ENCODE measurements around the gene MOSMO.
"Not testable (repeated sequence)": the region's sequence is repeated elsewhere in the genome, so short reads cannot be mapped to it uniquely, and the experiment has no call there.

The MOSMO gene

GRCh38 chr16:22122239-22122638 is 114.3 kb downstream of the MOSMO start:
- FAIRE-seq, result no peak
- TF ChIP-seq, protein P1, sequence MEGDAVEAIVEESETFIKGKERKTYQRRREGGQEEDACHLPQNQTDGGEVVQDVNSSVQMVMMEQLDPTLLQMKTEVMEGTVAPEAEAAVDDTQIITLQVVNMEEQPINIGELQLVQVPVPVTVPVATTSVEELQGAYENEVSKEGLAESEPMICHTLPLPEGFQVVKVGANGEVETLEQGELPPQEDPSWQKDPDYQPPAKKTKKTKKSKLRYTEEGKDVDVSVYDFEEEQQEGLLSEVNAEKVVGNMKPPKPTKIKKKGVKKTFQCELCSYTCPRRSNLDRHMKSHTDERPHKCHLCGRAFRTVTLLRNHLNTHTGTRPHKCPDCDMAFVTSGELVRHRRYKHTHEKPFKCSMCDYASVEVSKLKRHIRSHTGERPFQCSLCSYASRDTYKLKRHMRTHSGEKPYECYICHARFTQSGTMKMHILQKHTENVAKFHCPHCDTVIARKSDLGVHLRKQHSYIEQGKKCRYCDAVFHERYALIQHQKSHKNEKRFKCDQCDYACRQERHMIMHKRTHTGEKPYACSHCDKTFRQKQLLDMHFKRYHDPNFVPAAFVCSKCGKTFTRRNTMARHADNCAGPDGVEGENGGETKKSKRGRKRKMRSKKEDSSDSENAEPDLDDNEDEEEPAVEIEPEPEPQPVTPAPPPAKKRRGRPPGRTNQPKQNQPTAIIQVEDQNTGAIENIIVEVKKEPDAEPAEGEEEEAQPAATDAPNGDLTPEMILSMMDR (IDR thresholded peaks at IDR 0.05; ENCODE audit: insufficient read depth, missing control alignments), result no peak
- DNase-seq (ENCODE audit: insufficient read length, low spot score), result no peak

- TF ChIP-seq, protein P1 (IDR thresholded peaks at IDR 0.05; ENCODE audit: insufficient read depth, missing control alignments), result no peak
- no peak for DNase-seq (ENCODE audit: insufficient read length, low spot score)
- no peak for FAIRE-seq
These were observed 115.2 kb downstream of the MOSMO start for GRCh38 chr16:22123146-22123545.

DNA sequence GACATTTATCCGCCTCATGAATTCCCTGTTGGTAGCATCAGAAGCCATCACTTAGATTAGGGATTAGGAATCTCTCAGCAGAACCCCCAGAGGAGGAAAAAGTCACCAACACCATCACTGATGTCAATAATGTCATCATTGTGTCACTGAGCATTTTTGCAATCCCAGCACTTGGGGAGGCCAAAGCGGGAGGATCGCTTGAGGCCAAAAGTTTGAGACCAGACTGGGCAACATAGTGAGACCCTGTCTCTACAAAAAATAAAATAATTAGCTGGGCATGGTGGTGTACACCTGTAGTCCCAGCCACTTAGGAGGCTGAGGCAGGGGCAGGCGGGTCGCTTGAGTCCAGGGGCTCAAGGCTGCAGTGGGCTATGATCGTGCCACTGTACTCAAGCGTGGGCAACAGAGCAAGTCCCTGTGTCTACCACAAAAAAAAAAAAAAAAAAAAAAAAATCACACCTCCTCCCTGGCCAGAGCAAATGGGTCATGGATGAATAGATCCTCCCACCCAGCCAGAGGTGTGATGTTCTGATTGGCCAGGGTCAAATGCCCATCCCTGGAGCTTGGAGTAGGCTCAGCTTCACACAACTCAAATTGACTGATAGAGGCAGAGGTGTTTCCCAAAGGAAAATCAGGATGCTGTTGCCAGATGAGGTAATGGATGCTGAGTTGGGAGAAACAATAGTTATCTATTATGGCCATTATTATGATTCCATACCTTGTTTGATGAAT is 116.0 kb downstream of the MOSMO start:
- FAIRE-seq (no peak), DNase-seq (ENCODE audit: insufficient read length, low spot score) (no peak)
- TF ChIP-seq, protein P1 (IDR thresholded peaks at IDR 0.05; ENCODE audit: insufficient read depth, missing control alignments), result no peak

- FAIRE-seq, result no peak
- DNase-seq (ENCODE audit: insufficient read length, low spot score), result no peak
These were observed 116.8 kb downstream of the MOSMO start for GRCh38 chr16:22124583-22125284.

DNA sequence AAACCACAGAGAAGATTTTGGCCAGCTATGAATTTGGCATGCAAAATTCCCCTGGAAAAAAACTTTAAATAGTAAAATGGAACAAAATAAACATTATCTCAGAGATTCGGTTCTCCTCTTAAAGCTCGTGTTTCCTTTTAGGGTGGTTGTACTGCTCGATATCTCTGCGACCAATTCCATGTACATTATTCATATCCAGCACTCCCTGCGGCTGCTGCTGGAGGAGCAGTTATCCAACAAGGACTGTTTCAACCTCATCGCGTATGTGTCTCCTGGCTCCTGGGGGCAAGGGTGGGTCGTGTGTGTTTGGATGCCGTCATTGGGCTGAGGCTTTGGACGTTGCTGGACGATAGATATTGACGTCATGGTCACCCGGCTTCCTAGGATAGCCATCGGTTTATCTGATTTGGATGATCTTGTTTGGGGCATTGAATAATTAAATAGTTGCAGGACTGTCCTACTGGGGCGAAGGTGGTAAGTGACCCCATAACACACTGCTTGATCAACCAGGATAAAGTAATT is 118.2 kb downstream of the MOSMO start:
- TF ChIP-seq, protein P1 (IDR thresholded peaks at IDR 0.05; ENCODE audit: insufficient read depth, missing control alignments), result no peak
- no peak for FAIRE-seq
- DNase-seq (ENCODE audit: insufficient read length, low spot score), result no peak

More at GRCh38 chr16:22124583-22125284, 116.8 kb downstream of the MOSMO start:
- TF ChIP-seq, protein P1 (IDR thresholded peaks at IDR 0.05; ENCODE audit: insufficient read depth, missing control alignments), result no peak

GRCh38 chr16:22128537-22128936 is 120.6 kb downstream of the MOSMO start:
- DNase-seq (ENCODE audit: insufficient read length, low spot score); FAIRE-seq: not testable (repeated sequence)

GRCh38 chr16:22130528-22130927 is 122.6 kb downstream of the MOSMO start:
- DNase-seq (ENCODE audit: insufficient read length, low spot score) (no peak), FAIRE-seq (no peak)
- TF ChIP-seq, protein P1 (IDR thresholded peaks at IDR 0.05; ENCODE audit: insufficient read depth, missing control alignments), result no peak
